Peyer's patch (tissue), 4 donors: ENCODE measurements around the gene RFFL. TPM values are rescaled to one million over a fixed set of nuclear protein-coding genes. Genes with fewer than 3 reads are reported as not detected.
A peak's percentile ranks its signal among the peaks of the same experiment; 100 is the strongest.

ENCODE experiments used
- DNase-seq, 3 donors: peaks; one replicate each; pipeline ENCODE4 v3.0.0-alpha.2; 2017 to 2019
- H3K27ac ChIP-seq, 4 donors: fragments of 200-600 bp; sonication (generic); one replicate each; pipeline ENCODE4 v1.5.1; 2016 to 2019
- H3K27me3 ChIP-seq, 2 donors: fragments of 200-600 bp; sonication (generic); one replicate each; pipeline ENCODE4 v1.5.1; 2019
- H3K36me3 ChIP-seq, 3 donors: fragments of 200-600 bp; sonication (generic); one replicate each; pipeline ENCODE4 v1.5.1; 2016 to 2019
- H3K4me1 ChIP-seq, 4 donors: fragments of 200-600 bp; sonication (generic); one replicate each; pipeline ENCODE4 v1.5.1; 2016 to 2019
- H3K4me3 ChIP-seq, 4 donors: fragments of 200-600 bp; sonication (generic); 1 replicate in 3 of 4; 2 replicates in 1 of 4; pipeline ENCODE4 v1.5.1; 2016 to 2019; ENCODE audit warnings: mild to moderate bottlenecking in 1 of 4
- H3K9me3 ChIP-seq, 4 donors: fragments of 200-600 bp; sonication (generic); one replicate each; pipeline ENCODE4 v1.5.1; 2016 to 2019; ENCODE audit warnings: mild to moderate bottlenecking in 1 of 4
- POLR2A ChIP-seq, 2 donors: fragments of 450-650 bp; IDR thresholded peaks; one replicate each; pipeline ENCODE4 v1.5.1; 2017; ENCODE audit warnings: antibody characterized with exemption in 2 of 2, mild to moderate bottlenecking in 2 of 2, moderate library complexity in 2 of 2
- total RNA-seq, 4 donors: library from RNA; depleted of rRNA; stranded (reverse); fragments of >200 nt; gene quantifications; one replicate each; pipeline ENCODE4 v1.1.0, GENCODE V29; 2016
- TF ChIP-seq, protein P1 (sequence below), 6 experiments: fragments of 450-650 bp in 4 of 6; fragments of 200-600 bp in 2 of 6; sonication (generic) in 1 of 6; IDR thresholded peaks; one replicate each; pipeline ENCODE4 v1.5.1; 2017 to 2019; ENCODE audit warnings: antibody characterized with exemption in 6 of 6, mild to moderate bottlenecking in 3 of 6, moderate library complexity in 1 of 6

RFFL gene
- total RNA-seq, 4 donors from 2014 or later = 33.0 to 76.7 (median 43.0) TPM

DNA sequence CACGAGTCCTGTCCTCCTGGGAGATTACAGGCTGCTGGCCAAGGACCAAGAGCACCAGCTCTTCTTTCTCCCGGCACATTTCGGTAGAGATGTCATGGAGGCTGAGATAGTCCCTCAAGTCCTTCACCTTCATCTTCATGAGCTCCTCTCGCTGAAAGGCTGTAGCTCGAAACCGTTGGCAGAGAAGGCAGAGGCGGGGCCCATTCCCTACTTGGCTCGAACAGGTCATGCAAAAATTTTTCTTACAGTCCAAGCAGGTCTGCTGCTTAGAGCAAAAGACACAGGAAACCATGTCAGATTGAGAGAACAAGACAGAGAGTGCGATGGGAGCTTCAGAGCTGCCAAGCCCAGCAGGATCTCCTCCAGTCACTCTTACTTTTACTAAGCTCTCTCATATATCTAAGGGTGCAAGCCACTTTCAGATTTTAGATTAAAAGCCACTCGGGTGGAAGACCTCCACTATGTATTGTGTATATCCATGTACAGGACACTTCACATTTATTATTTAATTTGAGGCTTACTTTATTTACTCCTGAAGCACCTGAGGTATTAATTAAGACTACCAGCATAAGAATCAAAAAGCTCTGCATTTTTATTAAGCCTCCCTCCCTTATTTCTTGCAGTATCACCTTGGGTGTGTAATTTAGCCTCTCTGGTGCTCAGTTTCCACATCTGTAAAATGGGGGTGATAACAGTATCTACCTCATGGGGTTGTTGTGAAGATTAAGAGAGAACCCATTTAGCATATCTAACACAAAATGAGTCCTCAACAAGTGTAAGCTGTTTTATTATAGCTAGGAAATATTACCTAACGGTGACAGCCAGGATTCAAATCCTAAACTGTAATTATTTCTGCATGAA, 41.8 kb downstream of the RFFL start:
- TF ChIP-seq POLR2A (IDR thresholded peaks at IDR 0.05) = no peak
- TF ChIP-seq, protein P1, sequence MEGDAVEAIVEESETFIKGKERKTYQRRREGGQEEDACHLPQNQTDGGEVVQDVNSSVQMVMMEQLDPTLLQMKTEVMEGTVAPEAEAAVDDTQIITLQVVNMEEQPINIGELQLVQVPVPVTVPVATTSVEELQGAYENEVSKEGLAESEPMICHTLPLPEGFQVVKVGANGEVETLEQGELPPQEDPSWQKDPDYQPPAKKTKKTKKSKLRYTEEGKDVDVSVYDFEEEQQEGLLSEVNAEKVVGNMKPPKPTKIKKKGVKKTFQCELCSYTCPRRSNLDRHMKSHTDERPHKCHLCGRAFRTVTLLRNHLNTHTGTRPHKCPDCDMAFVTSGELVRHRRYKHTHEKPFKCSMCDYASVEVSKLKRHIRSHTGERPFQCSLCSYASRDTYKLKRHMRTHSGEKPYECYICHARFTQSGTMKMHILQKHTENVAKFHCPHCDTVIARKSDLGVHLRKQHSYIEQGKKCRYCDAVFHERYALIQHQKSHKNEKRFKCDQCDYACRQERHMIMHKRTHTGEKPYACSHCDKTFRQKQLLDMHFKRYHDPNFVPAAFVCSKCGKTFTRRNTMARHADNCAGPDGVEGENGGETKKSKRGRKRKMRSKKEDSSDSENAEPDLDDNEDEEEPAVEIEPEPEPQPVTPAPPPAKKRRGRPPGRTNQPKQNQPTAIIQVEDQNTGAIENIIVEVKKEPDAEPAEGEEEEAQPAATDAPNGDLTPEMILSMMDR (IDR thresholded peaks at IDR 0.05) = no peak
- H3K9me3 ChIP-seq = no peaks in the 10 kb centered on the region
- DNase-seq = no peak
- peaks cover 0 to 44% (median 0%) of the 10 kb centered on the region in 3 donors for H3K36me3 ChIP-seq
- no peaks in the 10 kb centered on the region for H3K27me3 ChIP-seq
- peaks cover 0 to 8% (median 3%) of the 10 kb centered on the region in 4 donors for H3K4me1 ChIP-seq
- H3K27ac ChIP-seq = peak overlapping the region in 3 of 4 donors; percentile 59 to 78 (median 64)
- H3K4me3 ChIP-seq = no peak overlapping the region

DNA sequence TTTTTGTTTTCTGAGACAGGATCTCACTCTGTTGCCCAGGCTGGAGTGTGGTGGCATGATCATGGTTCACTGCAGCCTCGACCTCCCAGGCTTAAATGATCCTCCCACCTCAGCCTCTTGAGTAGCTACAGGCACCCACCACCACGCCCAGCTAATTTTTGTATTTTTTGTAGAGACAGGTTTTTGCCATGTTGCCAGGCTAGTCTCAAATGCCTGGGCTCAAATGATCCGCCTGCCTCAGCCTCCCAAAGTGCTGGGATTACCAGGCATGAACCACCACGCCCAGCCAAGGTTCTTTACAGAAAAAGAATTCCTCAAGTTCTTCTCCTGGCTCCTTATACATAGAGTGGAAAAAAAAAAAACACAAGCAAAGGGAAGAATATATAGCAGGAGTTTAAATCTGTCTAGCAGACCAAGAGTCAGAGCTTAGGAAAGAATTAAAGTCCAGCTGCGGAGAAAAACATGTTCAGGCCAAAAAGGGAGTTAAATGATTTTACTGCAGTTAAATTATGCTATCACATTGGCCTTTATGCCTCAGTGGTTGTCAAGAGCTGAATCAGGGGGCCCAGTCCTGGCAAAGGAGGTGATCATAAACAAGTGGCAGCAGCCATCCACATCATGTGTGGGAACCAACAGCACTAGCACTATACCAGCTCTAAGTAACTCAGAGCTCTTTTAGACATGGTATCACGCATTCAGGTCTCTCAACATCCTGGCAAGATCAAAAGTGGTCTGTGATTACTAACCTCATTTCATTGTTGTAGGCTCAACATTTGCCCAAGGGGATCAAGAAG, 43.9 kb downstream of the RFFL start:
- Histone ChIP-seq H3K9me3 (no peaks in the 10 kb centered on the region), H3K27ac (peak overlapping the region in 1 of 4 donors; percentile 78), H3K4me3 (no peak overlapping the region), H3K4me1 (peaks cover 0 to 8% (median 3%) of the 10 kb centered on the region in 4 donors), H3K27me3 (no peaks in the 10 kb centered on the region), H3K36me3 (peaks cover 0 to 56% (median 0%) of the 10 kb centered on the region in 3 donors)
- no peak for DNase-seq
- TF ChIP-seq, protein P1 (IDR thresholded peaks at IDR 0.05) = no peak
- TF ChIP-seq POLR2A (IDR thresholded peaks at IDR 0.05) = no peak

DNA sequence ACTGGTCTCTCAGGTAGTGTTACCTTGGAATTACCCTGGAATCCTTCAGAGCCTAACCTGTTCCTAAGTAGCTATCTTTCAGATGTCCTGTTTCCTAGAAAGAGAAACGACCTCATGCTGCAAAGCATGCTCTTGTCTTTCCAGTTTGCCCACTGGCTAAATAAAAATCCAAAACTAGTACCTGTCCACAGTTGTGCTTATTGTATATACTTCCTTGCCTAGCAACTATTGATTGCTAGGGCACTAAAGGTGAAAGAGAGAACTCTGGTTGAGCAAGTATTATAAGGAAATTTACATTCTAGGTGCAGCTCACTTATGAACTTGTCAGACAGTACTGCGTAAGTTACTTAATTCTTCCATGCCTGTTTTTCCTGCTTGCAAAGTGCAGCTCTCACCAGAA, 44.7 kb downstream of the RFFL start:
- H3K4me1 ChIP-seq = peaks cover 0 to 7% (median 3%) of the 10 kb centered on the region in 4 donors
- TF ChIP-seq, protein P1 (IDR thresholded peaks at IDR 0.05) = no peak
- TF ChIP-seq POLR2A (IDR thresholded peaks at IDR 0.05) = no peak
- peaks cover 0 to 64% (median 0%) of the 10 kb centered on the region in 3 donors for H3K36me3 ChIP-seq
- no peaks in the 10 kb centered on the region for H3K27me3 ChIP-seq
- DNase-seq = no peak
- H3K9me3 ChIP-seq = no peaks in the 10 kb centered on the region
- no peak overlapping the region for H3K27ac ChIP-seq
- H3K4me3 ChIP-seq = no peak overlapping the region

DNA sequence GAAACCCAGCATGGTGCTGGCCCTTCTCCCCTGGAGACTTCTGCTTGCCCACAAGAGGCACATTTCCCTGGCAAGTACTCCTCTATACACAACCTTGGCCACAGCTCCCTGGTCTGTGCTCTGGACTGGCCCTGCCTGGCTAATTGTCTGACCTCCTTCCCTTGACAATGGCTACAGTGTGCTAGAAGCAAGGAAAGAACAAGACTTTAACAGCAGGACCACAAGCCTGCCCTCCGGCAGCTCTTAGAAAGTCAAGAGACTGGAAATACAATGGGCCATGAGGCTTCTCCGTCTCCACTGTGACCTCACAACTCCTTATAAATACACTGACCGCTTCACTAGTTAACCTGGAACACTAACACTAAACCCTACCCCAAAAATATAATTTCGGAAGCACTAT, 46.5 kb downstream of the RFFL start:
- H3K36me3 ChIP-seq = peaks cover 0 to 81% (median 0%) of the 10 kb centered on the region in 3 donors
- H3K9me3 ChIP-seq = no peaks in the 10 kb centered on the region
- H3K4me3 ChIP-seq = no peak overlapping the region
- no peak for DNase-seq
- no peaks in the 10 kb centered on the region for H3K4me1 ChIP-seq
- H3K27me3 ChIP-seq = no peaks in the 10 kb centered on the region
- TF ChIP-seq, protein P1 (IDR thresholded peaks at IDR 0.05) = no peak
- TF ChIP-seq POLR2A (IDR thresholded peaks at IDR 0.05) = no peak
- no peak overlapping the region for H3K27ac ChIP-seq

DNA sequence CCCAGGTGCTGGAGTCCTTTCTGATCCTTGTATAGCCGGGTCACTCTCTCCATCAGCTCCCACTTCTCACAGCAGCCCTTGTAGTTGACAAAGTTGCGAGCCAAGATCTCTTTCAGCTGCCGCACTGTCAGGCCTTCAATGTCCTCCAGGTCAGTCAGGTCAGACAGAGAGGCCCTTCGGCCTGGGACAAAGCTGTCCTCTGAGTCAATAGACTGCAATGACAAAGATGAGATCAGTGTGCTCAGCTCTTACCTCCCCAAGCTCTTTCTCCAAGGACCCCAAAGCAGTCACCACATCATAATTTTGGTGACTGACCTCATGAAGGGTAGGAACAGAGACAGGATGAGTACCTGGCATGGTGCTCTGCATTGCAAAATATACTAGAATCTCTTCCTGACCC, 47.1 kb downstream of the RFFL start:
- no peak overlapping the region for H3K27ac ChIP-seq
- no peak overlapping the region for H3K4me3 ChIP-seq

More for the DNA sequence above, 47.1 kb downstream of the RFFL start:
- TF ChIP-seq, protein P1 (IDR thresholded peaks at IDR 0.05) = no peak
- TF ChIP-seq POLR2A (IDR thresholded peaks at IDR 0.05) = no peak
- peaks cover 0 to 81% (median 0%) of the 10 kb centered on the region in 3 donors for H3K36me3 ChIP-seq
- no peaks in the 10 kb centered on the region for H3K27me3 ChIP-seq
- DNase-seq = no peak
- no peaks in the 10 kb centered on the region for H3K4me1 ChIP-seq
- no peaks in the 10 kb centered on the region for H3K9me3 ChIP-seq
